Tibial artery (tissue), 4 donors: ENCODE measurements around the gene SLC22A17.
A peak's percentile ranks its signal among the peaks of the same experiment; 100 is the strongest.

ENCODE experiments used
- DNase-seq, 2 donors: peaks; one replicate each; pipeline ENCODE4 v3.0.0-alpha.2; 2019
- H3K27ac ChIP-seq, 2 donors: fragments of 200-600 bp; sonication (generic) in 1 of 2; 1 replicate in 1 of 2; 2 replicates in 1 of 2; pipeline ENCODE4 v1.5.1; 2018 to 2019; ENCODE audit warnings: mild to moderate bottlenecking in 1 of 2
- H3K27me3 ChIP-seq, 2 donors: fragments of 200-600 bp; sonication (generic) in 1 of 2; one replicate each; pipeline versions ENCODE4 v1.5.1 to v1.6.0; 2016 to 2019
- H3K36me3 ChIP-seq, 3 donors: fragments of 200-600 bp; sonication (generic) in 2 of 3; one replicate each; pipeline ENCODE4 v1.5.1; 2016 to 2019; ENCODE audit warnings: mild to moderate bottlenecking in 2 of 3
- H3K4me1 ChIP-seq, 4 donors: fragments of 200-600 bp; sonication (generic) in 2 of 4; 1 replicate in 3 of 4; 2 replicates in 1 of 4; pipeline ENCODE4 v1.5.1; 2016 to 2019
- H3K4me3 ChIP-seq, 2 donors: fragments of 200-600 bp; sonication (generic) in 1 of 2; 1 replicate in 1 of 2; 2 replicates in 1 of 2; pipeline ENCODE4 v1.5.1; 2018 to 2019; ENCODE audit warnings: mild to moderate bottlenecking in 2 of 2
- H3K9me3 ChIP-seq, 3 donors: fragments of 200-600 bp; sonication (generic) in 1 of 3; one replicate each; pipeline ENCODE4 v1.5.1; 2016 to 2019
- intact Hi-C: fragments of 100-400 bp; cut with DNase I; formaldehyde crosslinking; loops from one replicate; pipeline ENCODE4 v1.15.0; 2023; ENCODE audit warnings: low total_unique reads
- TF ChIP-seq, protein P1 (sequence below), 2 experiments: fragments of 200-600 bp in 1 of 2; fragments of 450-650 bp in 1 of 2; IDR thresholded peaks; one replicate each; pipeline ENCODE4 v1.5.1; 2017 to 2019; ENCODE audit warnings: antibody characterized with exemption in 2 of 2, mild to moderate bottlenecking in 1 of 2, moderate library complexity in 1 of 2

Gene SLC22A17

DNA sequence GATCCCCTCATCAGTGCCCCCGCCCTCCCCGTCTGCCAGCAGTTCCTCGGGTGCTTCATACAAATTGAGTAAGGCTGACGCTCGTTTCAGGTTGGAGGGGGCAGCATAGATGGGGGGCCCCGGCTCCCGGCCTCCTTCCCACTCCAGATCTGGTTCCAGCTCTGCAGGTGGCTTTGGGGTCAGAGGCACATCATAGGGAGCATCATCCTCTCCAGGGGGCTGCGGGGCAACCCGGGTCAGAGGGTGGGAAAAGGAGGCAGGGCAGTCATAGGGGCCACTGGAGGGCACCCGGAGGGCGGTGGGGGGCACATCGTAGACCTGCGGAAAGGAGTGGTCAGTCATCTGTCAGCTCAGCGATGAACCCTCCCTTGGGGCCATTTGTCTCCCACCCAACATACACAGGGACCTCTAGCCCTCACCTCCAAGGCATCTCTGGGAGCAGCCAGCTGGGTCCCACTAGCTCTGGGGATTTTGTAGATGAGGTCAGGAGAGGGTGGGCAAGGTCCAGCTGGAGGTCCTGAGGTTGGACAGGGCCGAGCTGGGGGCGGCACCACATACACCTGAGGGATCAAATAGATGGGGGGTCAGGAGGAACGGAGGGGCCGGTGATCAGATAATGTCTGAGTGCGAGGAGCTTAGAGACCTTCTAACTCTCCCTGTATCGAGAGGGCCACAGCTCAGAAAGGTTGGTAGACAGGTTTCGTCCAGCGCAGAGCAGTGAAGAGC, 7.2 kb upstream of the SLC22A17 start:
- intact Hi-C loops = no loop called here
- H3K4me1 ChIP-seq = peaks cover 0 to 45% (median 16%) of the 10 kb centered on the region in 4 donors

DNA sequence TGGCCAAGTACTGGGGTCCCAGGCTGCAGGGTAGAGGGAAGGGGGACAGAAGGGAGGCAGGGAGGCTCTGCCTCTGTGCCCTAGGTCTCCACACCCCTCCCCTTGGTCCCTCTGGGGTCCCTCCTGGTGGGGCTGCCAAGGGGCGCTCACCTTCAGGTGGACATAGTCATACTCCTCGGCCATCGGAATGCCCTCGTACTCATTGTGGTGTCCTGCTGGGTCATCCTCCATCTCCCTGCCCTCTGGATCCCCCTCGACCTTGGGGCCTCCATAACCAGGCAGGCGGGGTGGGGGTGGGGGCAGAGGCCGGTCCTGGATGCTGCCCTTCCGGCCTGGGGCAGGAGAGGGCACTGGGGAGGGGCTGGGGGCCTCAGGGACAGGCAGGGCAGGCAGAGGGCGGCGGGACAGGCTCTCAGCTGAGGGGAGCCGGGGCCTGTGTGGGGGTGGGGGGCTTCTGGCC, 6.5 kb upstream of the SLC22A17 start:
- Histone ChIP-seq H3K4me1 (peaks cover 0 to 38% (median 13%) of the 10 kb centered on the region in 4 donors), H3K36me3 (peaks cover 9 to 54% (median 10%) of the 10 kb centered on the region in 3 donors), H3K27ac (peak overlapping the region in 1 of 2 donors; percentile 4), H3K4me3 (no peak overlapping the region), H3K9me3 (no peaks in the 10 kb centered on the region), H3K27me3 (no peaks in the 10 kb centered on the region)
- intact Hi-C loops = no loop called here
- DNase-seq = no peak
- TF ChIP-seq, protein P1, sequence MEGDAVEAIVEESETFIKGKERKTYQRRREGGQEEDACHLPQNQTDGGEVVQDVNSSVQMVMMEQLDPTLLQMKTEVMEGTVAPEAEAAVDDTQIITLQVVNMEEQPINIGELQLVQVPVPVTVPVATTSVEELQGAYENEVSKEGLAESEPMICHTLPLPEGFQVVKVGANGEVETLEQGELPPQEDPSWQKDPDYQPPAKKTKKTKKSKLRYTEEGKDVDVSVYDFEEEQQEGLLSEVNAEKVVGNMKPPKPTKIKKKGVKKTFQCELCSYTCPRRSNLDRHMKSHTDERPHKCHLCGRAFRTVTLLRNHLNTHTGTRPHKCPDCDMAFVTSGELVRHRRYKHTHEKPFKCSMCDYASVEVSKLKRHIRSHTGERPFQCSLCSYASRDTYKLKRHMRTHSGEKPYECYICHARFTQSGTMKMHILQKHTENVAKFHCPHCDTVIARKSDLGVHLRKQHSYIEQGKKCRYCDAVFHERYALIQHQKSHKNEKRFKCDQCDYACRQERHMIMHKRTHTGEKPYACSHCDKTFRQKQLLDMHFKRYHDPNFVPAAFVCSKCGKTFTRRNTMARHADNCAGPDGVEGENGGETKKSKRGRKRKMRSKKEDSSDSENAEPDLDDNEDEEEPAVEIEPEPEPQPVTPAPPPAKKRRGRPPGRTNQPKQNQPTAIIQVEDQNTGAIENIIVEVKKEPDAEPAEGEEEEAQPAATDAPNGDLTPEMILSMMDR (IDR thresholded peaks at IDR 0.05) = no peak

More for the DNA sequence above, 7.2 kb upstream of the SLC22A17 start:
- no peak for DNase-seq
- Histone ChIP-seq H3K27me3 (no peaks in the 10 kb centered on the region), H3K36me3 (peaks cover 9 to 54% (median 10%) of the 10 kb centered on the region in 3 donors), H3K27ac (no peak overlapping the region), H3K4me3 (no peak overlapping the region), H3K9me3 (no peaks in the 10 kb centered on the region)
- TF ChIP-seq, protein P1 (IDR thresholded peaks at IDR 0.05) = no peak

- Histone ChIP-seq H3K9me3 (no peaks in the 10 kb centered on the region), H3K4me3 (no peak overlapping the region), H3K36me3 (peaks cover 9 to 54% (median 10%) of the 10 kb centered on the region in 3 donors), H3K4me1 (peaks cover 0 to 33% (median 10%) of the 10 kb centered on the region in 4 donors), H3K27ac (no peak overlapping the region), H3K27me3 (no peaks in the 10 kb centered on the region)
- intact Hi-C loops = no loop called here
- TF ChIP-seq, protein P1 (IDR thresholded peaks at IDR 0.05) = no peak
- DNase-seq = no peak
These were observed 6.0 kb upstream of the SLC22A17 start for GRCh38 chr14:23358553-23359166.

- no peaks in the 10 kb centered on the region for H3K9me3 ChIP-seq
- no peak overlapping the region for H3K4me3 ChIP-seq
- H3K27me3 ChIP-seq = no peaks in the 10 kb centered on the region
- H3K36me3 ChIP-seq = peaks cover 9 to 54% (median 10%) of the 10 kb centered on the region in 3 donors
- intact Hi-C loops = no loop called here
- DNase-seq = no peak
- TF ChIP-seq, protein P1 (IDR thresholded peaks at IDR 0.05) = no peak
- H3K4me1 ChIP-seq = peaks cover 0 to 27% (median 9%) of the 10 kb centered on the region in 4 donors
- H3K27ac ChIP-seq = no peak overlapping the region
These were observed 5.4 kb upstream of the SLC22A17 start for GRCh38 chr14:23358042-23358441.

DNA sequence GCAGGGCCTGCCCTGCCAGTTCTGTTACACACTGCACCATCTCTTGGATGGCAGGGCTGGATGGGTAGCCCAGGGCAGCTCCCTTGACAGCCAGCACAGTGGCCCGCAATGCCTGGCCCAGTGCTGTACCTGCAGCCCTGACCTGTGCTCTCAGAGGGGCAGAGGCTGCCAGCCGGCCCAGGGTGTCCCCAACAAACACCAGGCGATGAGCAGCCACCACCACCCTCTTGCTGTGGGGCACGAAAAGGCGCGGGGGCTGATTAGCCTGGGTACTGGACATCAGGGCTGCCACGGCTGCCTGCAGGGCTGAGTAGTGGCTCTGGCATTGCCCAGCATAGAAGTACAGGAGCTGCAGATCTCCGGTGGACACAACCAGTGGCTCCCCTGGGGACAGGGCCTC, 4.6 kb upstream of the SLC22A17 start:
- no peak for DNase-seq
- Histone ChIP-seq H3K27ac (no peak overlapping the region), H3K27me3 (no peaks in the 10 kb centered on the region), H3K36me3 (peaks cover 9 to 54% (median 10%) of the 10 kb centered on the region in 3 donors), H3K4me3 (no peak overlapping the region), H3K4me1 (peaks cover 0 to 21% (median 7%) of the 10 kb centered on the region in 4 donors), H3K9me3 (no peaks in the 10 kb centered on the region)
- TF ChIP-seq, protein P1 (IDR thresholded peaks at IDR 0.05) = no peak
- intact Hi-C loops = no loop called here
